ENCODE measurements around the gene GGNBP2.

GRCh38 chr17:36599546-36600250 is 55.0 kb downstream of the GGNBP2 start:
- TF ChIP-seq USF2 (IDR thresholded peaks at IDR 0.05; ENCODE audit: low read length): no peak
- TF ChIP-seq CTCF (IDR thresholded peaks at IDR 0.05; ENCODE audit: control extremely low read depth in 1 of 3, insufficient read depth in 1 of 3, low read depth in 1 of 3, low read length in 3 of 3): no peak
- TF ChIP-seq HDAC6 (IDR thresholded peaks at IDR 0.05; ENCODE audit: low read depth, low read length): no peak
- no peak for TF ChIP-seq MAX (IDR thresholded peaks at IDR 0.05)
- no peak for TF ChIP-seq POLR2A (IDR thresholded peaks at IDR 0.05; ENCODE audit: control extremely low read depth in 1 of 2, low read depth in 2 of 2, low read length in 2 of 2)
- no peak for TF ChIP-seq SUZ12 (IDR thresholded peaks at IDR 0.05; ENCODE audit: low read length)
- no peak for TF ChIP-seq NRF1 (IDR thresholded peaks at IDR 0.05; ENCODE audit: low read depth, low read length)
